DOHH2 (cell line): ENCODE results near the gene RHOBTB3.

ENCODE experiments used
- H3F3A ChIP-seq: fragments of 200-600 bp; sonication (generic), shearing (Covaris generic); 2 replicates; pipeline ENCODE4 v1.6.0; 2016; ENCODE audit warnings: antibody characterized with exemption, mild to moderate bottlenecking; ENCODE audit not compliant: control insufficient read depth, insufficient read depth
- H3K27ac ChIP-seq: fragments of 200-600 bp; sonication (generic); 2 replicates; pipeline ENCODE4 v1.5.1; 2014; ENCODE audit warnings: low read depth, mild to moderate bottlenecking, low read length, moderate library complexity
- H3K27me3 ChIP-seq: fragments of 200-600 bp; sonication (generic); 2 replicates; pipeline ENCODE4 v1.6.1; 2014; ENCODE audit warnings: mild to moderate bottlenecking, low read length, mixed read lengths; ENCODE audit not compliant: control insufficient read depth
- H3K36me3 ChIP-seq: fragments of 200-600 bp; sonication (generic); 2 replicates; pipeline ENCODE4 v1.6.1; 2014; ENCODE audit warnings: mild to moderate bottlenecking, low read length, moderate library complexity, mixed read lengths; ENCODE audit not compliant: control insufficient read depth
- H3K4me1 ChIP-seq: fragments of 200-600 bp; sonication (generic); 2 replicates; pipeline ENCODE4 v1.6.1; 2014; ENCODE audit warnings: mild to moderate bottlenecking, low read length, mixed read lengths; ENCODE audit not compliant: control insufficient read depth
- H3K4me2 ChIP-seq: fragments of 200-600 bp; sonication (generic); 2 replicates; pipeline ENCODE4 v1.6.0; 2014; ENCODE audit warnings: mild to moderate bottlenecking, low read length, moderate library complexity
- H3K4me3 ChIP-seq: fragments of 200-600 bp; sonication (generic); 2 replicates; pipeline ENCODE4 v1.5.1; 2014; ENCODE audit warnings: mild to moderate bottlenecking, low read length, mixed read lengths
- H3K79me2 ChIP-seq: fragments of 200-600 bp; sonication (generic); 2 replicates; pipeline ENCODE4 v1.6.1; 2014; ENCODE audit warnings: mild to moderate bottlenecking, low read length, mixed read lengths; ENCODE audit not compliant: control insufficient read depth
- H3K9me2 ChIP-seq: fragments of 200-600 bp; sonication (generic); replicated peaks from 2 replicates; pipeline ENCODE4 v1.6.1; 2014; ENCODE audit warnings: mild to moderate bottlenecking, low read length, mixed read lengths; ENCODE audit not compliant: control insufficient read depth
- H3K9me3 ChIP-seq: fragments of 200-600 bp; sonication (generic); 2 replicates; pipeline ENCODE4 v1.6.1; 2014; ENCODE audit warnings: antibody characterized with exemption, low read length, mixed read lengths; ENCODE audit not compliant: control insufficient read depth, insufficient read depth
- H4K20me1 ChIP-seq: fragments of 200-600 bp; sonication (generic); 2 replicates; pipeline ENCODE4 v1.6.0; 2014; ENCODE audit warnings: low read depth, mild to moderate bottlenecking, antibody characterized with exemption, low read length, moderate library complexity; ENCODE audit not compliant: control insufficient read depth, insufficient read depth
- EZH2phosphoT487 ChIP-seq: fragments of 200-600 bp; sonication (generic); IDR thresholded peaks from 2 replicates; pipeline ENCODE4 v1.6.1; 2017; ENCODE audit warnings: borderline replicate concordance, mild to moderate bottlenecking, antibody characterized with exemption, low read length, moderate library complexity, mixed read lengths
- TF ChIP-seq, protein P1 (sequence below): fragments of 200-600 bp; sonication (generic); IDR thresholded peaks from one replicate; pipeline ENCODE4 v1.5.1; 2014; ENCODE audit warnings: antibody characterized with exemption, mild to moderate bottlenecking, low read depth, low read length; ENCODE audit not compliant: poor library complexity, severe bottlenecking

The RHOBTB3 gene

DNA sequence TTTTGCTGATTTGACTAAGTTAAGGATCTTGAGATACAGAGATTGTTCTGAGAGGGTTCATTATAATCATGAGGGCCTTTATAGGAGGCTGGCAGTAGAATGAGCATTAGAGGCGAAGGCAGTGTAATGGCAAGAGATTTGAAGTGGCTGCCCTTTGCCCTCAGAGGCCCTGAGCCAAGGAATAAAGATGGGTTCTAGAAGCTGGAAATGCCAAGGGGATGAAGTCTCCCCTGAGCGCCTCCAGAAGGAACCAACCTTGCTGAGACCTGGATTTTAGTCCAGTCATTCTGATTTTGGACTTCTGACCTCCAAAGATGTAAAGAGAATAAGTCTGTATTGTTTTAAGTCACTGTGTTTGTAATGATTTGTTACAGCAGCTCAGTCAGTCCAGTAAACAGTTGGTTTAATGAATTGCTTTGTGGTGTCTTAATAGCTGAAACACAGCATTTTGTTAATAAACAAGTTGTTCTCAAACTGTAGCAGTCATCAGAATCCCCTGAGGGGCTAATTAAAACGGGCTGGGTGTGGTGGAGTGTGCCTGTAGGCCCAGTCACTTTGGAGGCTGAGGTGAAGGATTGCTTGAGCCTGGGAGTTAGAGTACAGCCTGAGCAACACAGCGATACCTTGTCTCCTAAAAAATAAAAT is 68.2 kb downstream of the RHOBTB3 start:
- Histone ChIP-seq H3K9me2 (no peaks in the 10 kb centered on the region), H3K27ac (no peak overlapping the region), H3F3A (no peaks in the 10 kb centered on the region), H3K79me2 (no peaks in the 10 kb centered on the region), H3K4me2 (no peak overlapping the region), H3K27me3 (no peaks in the 10 kb centered on the region), H3K36me3 (no peaks in the 10 kb centered on the region), H3K4me3 (no peak overlapping the region), H4K20me1 (no peaks in the 10 kb centered on the region), H3K4me1 (no peaks in the 10 kb centered on the region), H3K9me3 (no peaks in the 10 kb centered on the region)
- no peak for TF ChIP-seq EZH2phosphoT487
- TF ChIP-seq, protein P1, sequence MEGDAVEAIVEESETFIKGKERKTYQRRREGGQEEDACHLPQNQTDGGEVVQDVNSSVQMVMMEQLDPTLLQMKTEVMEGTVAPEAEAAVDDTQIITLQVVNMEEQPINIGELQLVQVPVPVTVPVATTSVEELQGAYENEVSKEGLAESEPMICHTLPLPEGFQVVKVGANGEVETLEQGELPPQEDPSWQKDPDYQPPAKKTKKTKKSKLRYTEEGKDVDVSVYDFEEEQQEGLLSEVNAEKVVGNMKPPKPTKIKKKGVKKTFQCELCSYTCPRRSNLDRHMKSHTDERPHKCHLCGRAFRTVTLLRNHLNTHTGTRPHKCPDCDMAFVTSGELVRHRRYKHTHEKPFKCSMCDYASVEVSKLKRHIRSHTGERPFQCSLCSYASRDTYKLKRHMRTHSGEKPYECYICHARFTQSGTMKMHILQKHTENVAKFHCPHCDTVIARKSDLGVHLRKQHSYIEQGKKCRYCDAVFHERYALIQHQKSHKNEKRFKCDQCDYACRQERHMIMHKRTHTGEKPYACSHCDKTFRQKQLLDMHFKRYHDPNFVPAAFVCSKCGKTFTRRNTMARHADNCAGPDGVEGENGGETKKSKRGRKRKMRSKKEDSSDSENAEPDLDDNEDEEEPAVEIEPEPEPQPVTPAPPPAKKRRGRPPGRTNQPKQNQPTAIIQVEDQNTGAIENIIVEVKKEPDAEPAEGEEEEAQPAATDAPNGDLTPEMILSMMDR = no peak

DNA sequence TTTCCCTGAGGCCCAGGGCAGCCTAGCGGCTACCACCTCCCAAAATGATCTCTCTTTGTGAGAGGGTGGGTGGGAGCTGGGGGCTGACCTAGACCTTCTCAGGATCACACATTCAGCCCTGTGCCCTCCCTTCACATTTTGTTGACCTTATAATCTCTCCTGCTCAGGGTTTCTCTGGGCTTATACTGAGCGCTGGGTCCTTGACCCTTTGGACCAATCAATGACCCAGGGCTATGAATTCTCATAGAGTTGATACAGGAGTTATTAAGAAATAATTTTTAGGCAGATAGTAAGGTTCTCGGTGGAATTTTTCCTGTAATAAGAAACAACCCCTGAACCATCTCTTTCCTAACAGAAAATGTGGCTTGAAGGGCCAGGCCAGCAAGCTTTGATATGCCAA is 69.4 kb downstream of the RHOBTB3 start:
- H3K79me2 ChIP-seq = no peaks in the 10 kb centered on the region
- H4K20me1 ChIP-seq = no peaks in the 10 kb centered on the region
- no peaks in the 10 kb centered on the region for H3F3A ChIP-seq
- no peaks in the 10 kb centered on the region for H3K9me3 ChIP-seq
- no peak overlapping the region for H3K27ac ChIP-seq
- H3K4me2 ChIP-seq = no peak overlapping the region
- H3K4me1 ChIP-seq = no peaks in the 10 kb centered on the region
- H3K9me2 ChIP-seq = no peaks in the 10 kb centered on the region
- TF ChIP-seq, protein P1 = no peak
- no peak for TF ChIP-seq EZH2phosphoT487
- H3K36me3 ChIP-seq = no peaks in the 10 kb centered on the region
- no peak overlapping the region for H3K4me3 ChIP-seq
- H3K27me3 ChIP-seq = no peaks in the 10 kb centered on the region

DNA sequence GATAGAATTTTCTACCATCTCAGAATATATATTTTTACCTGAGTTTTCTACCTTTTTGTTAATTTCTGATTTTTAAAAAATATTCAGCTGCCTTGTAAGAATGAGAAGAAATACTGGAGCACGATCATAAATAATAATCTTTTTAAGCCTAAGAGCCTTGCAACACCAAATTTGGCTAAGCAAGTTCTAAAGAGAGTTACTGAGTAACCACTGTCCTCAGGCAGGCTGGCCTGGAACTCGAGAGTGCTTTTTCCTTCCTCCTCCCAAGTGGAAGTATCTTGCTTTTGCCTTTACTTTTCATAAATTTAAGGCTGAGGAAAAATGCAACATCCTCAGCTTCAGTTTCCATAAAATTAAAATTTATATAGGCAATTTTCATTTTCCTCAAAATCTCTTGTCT is 70.4 kb downstream of the RHOBTB3 start:
- Histone ChIP-seq H3K27me3 (no peaks in the 10 kb centered on the region), H3K9me3 (no peaks in the 10 kb centered on the region), H3K36me3 (no peaks in the 10 kb centered on the region), H3K4me1 (no peaks in the 10 kb centered on the region), H3F3A (no peaks in the 10 kb centered on the region), H3K4me2 (no peak overlapping the region), H3K27ac (no peak overlapping the region), H4K20me1 (no peaks in the 10 kb centered on the region), H3K4me3 (no peak overlapping the region), H3K79me2 (no peaks in the 10 kb centered on the region), H3K9me2 (no peaks in the 10 kb centered on the region)
- TF ChIP-seq EZH2phosphoT487 = no peak
- TF ChIP-seq, protein P1 = no peak
